ENCODE data around the gene MCC. TPM values are rescaled to one million over a fixed set of nuclear protein-coding genes. Genes with fewer than 3 reads are reported as not detected.

Gene MCC
- total RNA-seq, 1 donor from 2014 or later, result 33.9 TPM

- no peaks in the 10 kb centered on the region for H3K9me3 Mint-ChIP-seq
- DNase-seq (ENCODE audit: low spot score in 2 of 2, unreplicated experiment in 2 of 2), result no peak
- no peaks in the 10 kb centered on the region for H3K36me3 Mint-ChIP-seq
- peaks cover 3% of the 10 kb centered on the region for H3K4me1 Mint-ChIP-seq
- no peaks in the 10 kb centered on the region for H3K27me3 Mint-ChIP-seq (ENCODE audit: low read depth)
- TF ChIP-seq CTCF (IDR thresholded peaks at IDR 0.05; ENCODE audit: unreplicated experiment), result no peak
- H3K4me3 Mint-ChIP-seq, result no peak overlapping the region
- H3K27ac Mint-ChIP-seq, result no peak overlapping the region
Observed at GRCh38 chr5:113320273-113320780, 167.9 kb downstream of the MCC start.

- Mint-ChIP-seq H3K36me3 (no peaks in the 10 kb centered on the region), H3K27me3 (ENCODE audit: low read depth) (no peaks in the 10 kb centered on the region), H3K9me3 (no peaks in the 10 kb centered on the region), H3K27ac (no peak overlapping the region), H3K4me3 (no peak overlapping the region), H3K4me1 (peaks cover 3% of the 10 kb centered on the region)
- no peak for TF ChIP-seq CTCF (IDR thresholded peaks at IDR 0.05; ENCODE audit: unreplicated experiment)
- no peak for DNase-seq (ENCODE audit: low spot score in 2 of 2, unreplicated experiment in 2 of 2)
Observed at GRCh38 chr5:113319256-113320053, 168.8 kb downstream of the MCC start.

DNA sequence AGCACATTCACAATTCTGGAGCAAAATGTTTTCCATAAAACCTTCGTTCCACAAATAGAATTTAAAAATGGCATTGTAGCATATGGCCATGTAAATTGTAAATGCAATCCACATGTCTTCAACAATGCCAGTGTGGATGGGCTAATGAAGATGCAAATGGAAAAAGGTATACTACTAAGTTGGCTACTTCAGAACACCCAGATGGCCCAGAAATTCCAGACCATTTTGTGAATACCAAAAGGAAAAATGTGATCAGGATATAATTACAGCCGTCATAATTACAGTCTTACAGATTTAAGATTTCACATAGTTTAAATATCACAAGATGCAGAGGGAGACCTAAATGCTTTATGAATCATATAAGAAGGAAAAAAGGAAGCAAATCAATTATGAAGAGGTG is 170.6 kb downstream of the MCC start:
- H3K4me3 Mint-ChIP-seq, result no peak overlapping the region
- H3K4me1 Mint-ChIP-seq, result peaks cover 3% of the 10 kb centered on the region
- no peak for TF ChIP-seq CTCF (IDR thresholded peaks at IDR 0.05; ENCODE audit: unreplicated experiment)
- H3K27me3 Mint-ChIP-seq (ENCODE audit: low read depth), result no peaks in the 10 kb centered on the region
- H3K9me3 Mint-ChIP-seq, result no peaks in the 10 kb centered on the region
- no peak for DNase-seq (ENCODE audit: low spot score in 2 of 2, unreplicated experiment in 2 of 2)
- no peak overlapping the region for H3K27ac Mint-ChIP-seq
- H3K36me3 Mint-ChIP-seq, result no peaks in the 10 kb centered on the region

DNA sequence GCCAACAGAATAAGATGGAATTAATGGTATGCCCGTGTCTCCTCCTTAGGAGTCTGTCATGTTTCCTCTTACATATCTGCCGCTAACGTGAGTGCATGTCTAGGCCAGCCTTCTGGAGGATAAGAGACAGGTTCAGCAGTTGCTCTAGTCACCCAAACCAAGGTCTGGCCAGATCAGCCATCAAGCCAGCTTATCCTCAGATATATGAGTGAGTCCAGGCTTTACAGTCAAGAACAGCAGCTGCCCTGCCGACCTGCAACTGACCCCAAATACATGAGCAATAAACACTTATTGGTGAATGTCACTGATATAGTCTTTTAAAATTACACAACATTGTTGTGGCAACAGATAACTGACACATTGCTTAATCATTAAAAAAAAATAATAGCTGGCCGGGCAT is 177.0 kb downstream of the MCC start:
- Mint-ChIP-seq H3K27me3 (ENCODE audit: low read depth) (no peaks in the 10 kb centered on the region), H3K4me1 (no peaks in the 10 kb centered on the region), H3K27ac (no peak overlapping the region), H3K9me3 (peaks cover 8% of the 10 kb centered on the region), H3K36me3 (peaks cover 2% of the 10 kb centered on the region), H3K4me3 (no peak overlapping the region)
- no peak for TF ChIP-seq CTCF (IDR thresholded peaks at IDR 0.05; ENCODE audit: unreplicated experiment)
- DNase-seq (ENCODE audit: low spot score in 2 of 2, unreplicated experiment in 2 of 2), result no peak

GRCh38 chr5:113302120-113302519 is 186.1 kb downstream of the MCC start:
- no peak overlapping the region for H3K4me3 Mint-ChIP-seq
- H3K27me3 Mint-ChIP-seq (ENCODE audit: low read depth), result no peaks in the 10 kb centered on the region
- TF ChIP-seq CTCF (IDR thresholded peaks at IDR 0.05; ENCODE audit: unreplicated experiment), result no peak
- H3K27ac Mint-ChIP-seq, result no peak overlapping the region
- no peak for DNase-seq (ENCODE audit: low spot score in 2 of 2, unreplicated experiment in 2 of 2)
- H3K36me3 Mint-ChIP-seq, result peaks cover 2% of the 10 kb centered on the region
- no peaks in the 10 kb centered on the region for H3K4me1 Mint-ChIP-seq
- H3K9me3 Mint-ChIP-seq, result peaks cover 11% of the 10 kb centered on the region

Data from mesothelial cell of epicardium (in vitro differentiated cells).